GM12892 (cell line): ENCODE measurements around the gene ZEB1.

Source experiments
- POLR2A ChIP-seq: IDR thresholded peaks from 2 replicates; pipeline ENCODE4 v1.6.1; 2011; ENCODE audit warnings: low read depth, low read length, control low read depth
- POLR2AphosphoS5 ChIP-seq: IDR thresholded peaks from 2 replicates; pipeline ENCODE4 v1.6.1; 2011; ENCODE audit warnings: low read depth, low read length, control low read depth
- TAF1 ChIP-seq: IDR thresholded peaks from 2 replicates; pipeline ENCODE4 v1.6.1; 2011; ENCODE audit warnings: low read depth, mild to moderate bottlenecking, control low read depth, low read length, borderline replicate concordance

- TF ChIP-seq POLR2A (no peak), TAF1 (no peak), POLR2AphosphoS5 (no peak)
Observed at GRCh38 chr10:31508234-31508633, 189.2 kb downstream of the ZEB1 start.
